Kidney epithelial cell (primary cell): ENCODE data around the gene LDB2. TPM values are rescaled to one million over a fixed set of nuclear protein-coding genes. Genes with fewer than 3 reads are reported as not detected.

ENCODE experiments used
- DNase-seq: peaks from one replicate; pipeline ENCODE4 v3.0.0-alpha.2; 2010; ENCODE audit warnings: low read depth
- H3K27me3 ChIP-seq: 2 replicates; pipeline ENCODE4 v1.6.0; 2011; ENCODE audit warnings: low read length; ENCODE audit not compliant: control insufficient read depth, insufficient read depth
- H3K36me3 ChIP-seq: 2 replicates; pipeline ENCODE4 v1.5.1; 2011; ENCODE audit warnings: low read length; ENCODE audit not compliant: control insufficient read depth, insufficient read depth
- H3K4me3 ChIP-seq: 2 replicates; pipeline ENCODE4 v1.5.1; 2011; ENCODE audit warnings: low read depth, mild to moderate bottlenecking, control low read depth, low read length
- CTCF ChIP-seq: IDR thresholded peaks from 2 replicates; pipeline ENCODE4 v1.5.1; 2011; ENCODE audit warnings: mild to moderate bottlenecking, moderate library complexity, low read length, control low read depth, inconsistent platforms; ENCODE audit not compliant: insufficient read depth, poor library complexity, severe bottlenecking
- total RNA-seq: library from RNA; depleted of rRNA; stranded (reverse); fragments of >200 nt; gene quantifications from 2 replicates; pipeline ENCODE4 v1.2.3, GENCODE V29; 2015

Gene LDB2
- total RNA-seq, 1 donor from 2014 or later, result 0.46 TPM

- no peak for TF ChIP-seq CTCF
- Histone ChIP-seq H3K27me3 (no peaks in the 10 kb centered on the region), H3K36me3 (no peaks in the 10 kb centered on the region), H3K4me3 (no peak overlapping the region)
- peak; percentile 28 for DNase-seq
These were observed 433.8 kb downstream of the LDB2 start for GRCh38 chr4:16464651-16465050.

GRCh38 chr4:16462656-16463055 lies 435.8 kb downstream of the LDB2 start:
- DNase-seq, result no peak
- no peaks in the 10 kb centered on the region for H3K27me3 ChIP-seq
- no peak overlapping the region for H3K4me3 ChIP-seq
- no peaks in the 10 kb centered on the region for H3K36me3 ChIP-seq
- no peak for TF ChIP-seq CTCF

GRCh38 chr4:16461362-16461761 lies 437.1 kb downstream of the LDB2 start:
- H3K27me3 ChIP-seq, result no peaks in the 10 kb centered on the region
- no peaks in the 10 kb centered on the region for H3K36me3 ChIP-seq
- DNase-seq, result peak; percentile 18
- no peak for TF ChIP-seq CTCF
- H3K4me3 ChIP-seq, result no peak overlapping the region

GRCh38 chr4:16457944-16458343 lies 440.5 kb downstream of the LDB2 start:
- Histone ChIP-seq H3K36me3 (no peaks in the 10 kb centered on the region), H3K27me3 (no peaks in the 10 kb centered on the region), H3K4me3 (no peak overlapping the region)
- no peak for TF ChIP-seq CTCF
- peak; percentile 29 for DNase-seq
